HepG2 (cell line): ENCODE data around the gene ELN. TPM values are rescaled to one million over a fixed set of nuclear protein-coding genes. Genes with fewer than 3 reads are reported as not detected.

ENCODE experiments used
- ATAC-seq: fragments of 200-7000 bp; cut with Tn5 transposase; 3 replicates; pipeline ENCODE4 v1.9.1; 2020; ENCODE audit warnings: mild to moderate bottlenecking, moderate library complexity
- BruUV-seq: library from RNA; stranded (reverse); fragments of 400-500 nt; replicated peaks from 2 replicates; lab custom pipeline; 2021; lab: Mats Ljungman, UMichigan
- CTCF ChIA-PET: fragments of 300-600 bp; formaldehyde crosslinking; extraction: SDS; loops from one replicate; lab custom pipeline; 2021; ENCODE audit warnings: low total read pairs, inconsistent platforms, low intra/inter-chr PET ratio; lab: Yijun Ruan, JAX
- POLR2A ChIA-PET: fragments of 350-600 bp; sonication (Branson Sonifier 250); formaldehyde crosslinking; loops from one replicate; lab custom pipeline; 2020; ENCODE audit warnings: antibody characterized with exemption, inconsistent platforms; lab: Yijun Ruan, JAX
- DNase-seq: peaks from one replicate; pipeline ENCODE4 v3.0.0-alpha.2; 2015; ENCODE audit warnings: low spot score
- FAIRE-seq: peaks from 3 replicates; lab custom pipeline; 2011; peaks lifted over from hg19 to GRCh38; lab: Jason Lieb, UNC
- H2AFZ ChIP-seq: one replicate; pipeline ENCODE4 v1.6.1; 2011; ENCODE audit warnings: low read length, inconsistent platforms
- H3K27ac ChIP-seq: fragments of 300-600 bp; 3 replicates; pipeline ENCODE4 v1.8.0; 2011; ENCODE audit warnings: mixed run types, mild to moderate bottlenecking, mixed read lengths, low read length, inconsistent platforms; ENCODE audit not compliant: insufficient read depth; ENCODE audit errors: extremely low read length
- H3K27me3 ChIP-seq, 2 experiments: fragments of 200-600 bp in 1 of 2; 2 replicates in 1 of 2; 3 replicates in 1 of 2; pipeline versions ENCODE4 v1.6.0 to v1.8.0; 2011; ENCODE audit warnings: low read length in 2 of 2, mild to moderate bottlenecking in 2 of 2, moderate library complexity in 2 of 2, inconsistent platforms in 1 of 2; ENCODE audit not compliant: insufficient read depth in 2 of 2, control insufficient read depth in 1 of 2
- H3K36me3 ChIP-seq, 2 experiments: fragments of 200-600 bp in 1 of 2; replicated peaks in 1 of 2; 2 replicates in 1 of 2; 3 replicates in 1 of 2; pipeline versions ENCODE4 v1.5.1 to v1.8.0; 2011; ENCODE audit warnings: low read length in 2 of 2, inconsistent platforms in 1 of 2; ENCODE audit not compliant: insufficient read depth in 2 of 2, control insufficient read depth in 1 of 2
- H3K4me1 ChIP-seq: 2 replicates; pipeline ENCODE4 v1.5.1; 2012; ENCODE audit warnings: low read length, inconsistent platforms; ENCODE audit not compliant: insufficient read depth
- H3K4me2 ChIP-seq: 2 replicates; pipeline ENCODE4 v1.6.0; 2011; ENCODE audit warnings: low read depth, low read length, inconsistent platforms
- H3K4me3 ChIP-seq, 3 experiments: fragments of 200-600 bp in 1 of 3; sonication (generic), shearing (Covaris generic) in 1 of 3; replicated peaks in 1 of 3; 2 replicates each; pipeline ENCODE4 v1.5.1; 2011 to 2016; ENCODE audit warnings: low read length in 3 of 3, inconsistent platforms in 2 of 3, low read depth in 2 of 3, mild to moderate bottlenecking in 2 of 3, control low read depth in 1 of 3, mixed read lengths in 1 of 3; ENCODE audit not compliant: insufficient read depth in 1 of 3
- H3K79me2 ChIP-seq: one replicate; pipeline ENCODE4 v1.6.1; 2011; ENCODE audit warnings: low read length, inconsistent platforms; ENCODE audit not compliant: insufficient read depth
- H3K9ac ChIP-seq: 2 replicates; pipeline ENCODE4 v1.6.0; 2011; ENCODE audit warnings: mild to moderate bottlenecking, low read depth, low read length, inconsistent platforms; ENCODE audit not compliant: insufficient read depth
- H3K9me3 ChIP-seq: 2 replicates; pipeline ENCODE4 v1.5.1; 2012; ENCODE audit warnings: mild to moderate bottlenecking, low read length
- H4K20me1 ChIP-seq: 2 replicates; pipeline ENCODE4 v1.6.0; 2011; ENCODE audit warnings: inconsistent platforms, mild to moderate bottlenecking, low read length, moderate library complexity; ENCODE audit not compliant: insufficient read depth
- BORCS8-MEF2B ChIP-seq: sonication (generic); formaldehyde crosslinking; IDR thresholded peaks from 2 replicates; pipeline ENCODE4 v1.8.0; 2022; ENCODE audit warnings: mild to moderate bottlenecking, missing genetic modification reagents
- CENPT ChIP-seq: sonication (generic); formaldehyde crosslinking; IDR thresholded peaks from 2 replicates; pipeline ENCODE4 v1.8.0; 2022; ENCODE audit warnings: low read depth, mild to moderate bottlenecking, moderate library complexity, missing genetic modification reagents
- HNRNPL ChIP-seq: fragments of 200-400 bp; formaldehyde crosslinking; IDR thresholded peaks from 2 replicates; pipeline ENCODE4 v1.6.1; 2017; ENCODE audit warnings: mild to moderate bottlenecking, low read depth, low read length
- MAX ChIP-seq: IDR thresholded peaks from 2 replicates; pipeline ENCODE4 v1.6.1; 2012; ENCODE audit warnings: inconsistent platforms
- PITX1 ChIP-seq: sonication (generic); formaldehyde crosslinking; IDR thresholded peaks from 2 replicates; pipeline ENCODE4 v1.5.1; 2020; ENCODE audit warnings: mild to moderate bottlenecking, missing genetic modification reagents
- SAP130 ChIP-seq: IDR thresholded peaks from 2 replicates; pipeline ENCODE4 v1.6.1; 2016; ENCODE audit warnings: low read depth
- SP4 ChIP-seq: sonication (generic); formaldehyde crosslinking; IDR thresholded peaks from 2 replicates; pipeline ENCODE4 v1.8.1; 2023; ENCODE audit warnings: mild to moderate bottlenecking, missing genetic modification reagents
- TCF7 ChIP-seq: sonication (generic); IDR thresholded peaks from 2 replicates; pipeline ENCODE4 v1.6.1; 2016; ENCODE audit warnings: antibody characterized with exemption, low read depth
- UBTF ChIP-seq: sonication (generic); formaldehyde crosslinking; IDR thresholded peaks from 2 replicates; pipeline ENCODE4 v1.4.0; 2020; ENCODE audit warnings: mild to moderate bottlenecking, missing genetic modification reagents
- ZFP36 ChIP-seq: fragments of 150-350 bp; IDR thresholded peaks from 2 replicates; pipeline ENCODE4 v1.6.1; 2018; ENCODE audit warnings: borderline replicate concordance, low read length, low read depth; ENCODE audit not compliant: partially characterized antibody
- ZNF3 ChIP-seq: IDR thresholded peaks from 2 replicates; pipeline ENCODE4 v1.7.0; 2017; ENCODE audit warnings: inconsistent platforms
- ZNF33B ChIP-seq: sonication (generic); formaldehyde crosslinking; IDR thresholded peaks from 2 replicates; pipeline ENCODE4 v1.5.1; 2020; ENCODE audit warnings: mild to moderate bottlenecking, missing genetic modification reagents
- ZNF441 ChIP-seq: sonication (generic); formaldehyde crosslinking; IDR thresholded peaks from 2 replicates; pipeline ENCODE4 v1.7.0; 2021; ENCODE audit warnings: missing genetic modification reagents, borderline replicate concordance
- ZNF687 ChIP-seq: sonication (generic); formaldehyde crosslinking; IDR thresholded peaks from 2 replicates; pipeline ENCODE4 v1.5.1; 2020; ENCODE audit warnings: mild to moderate bottlenecking, missing genetic modification reagents, moderate library complexity
- ZNF761 ChIP-seq: sonication (generic); formaldehyde crosslinking; conservative IDR thresholded peaks from 2 replicates; pipeline ENCODE4 v1.4.0; 2020; ENCODE audit warnings: mild to moderate bottlenecking, missing genetic modification reagents
- ZNF768 ChIP-seq: sonication (generic); formaldehyde crosslinking; IDR thresholded peaks from 2 replicates; pipeline ENCODE4 v1.4.0; 2020; ENCODE audit warnings: missing genetic modification reagents
- WGBS: methylation state at CpG from one replicate; pipeline ENCODE4 v1.1.6; 2017; ENCODE audit warnings: low lambda C conversion rate; 5-methylcytosine and 5-hydroxymethylcytosine counted together
- in situ Hi-C: cut with HindIII; loops from 2 replicates; pipeline ENCODE4 v1.10.0; 2017; ENCODE audit warnings: low pct_unique_long_range_greater_than_20kb; ENCODE audit not compliant: extremely low pct_ligation_motif_present
- intact Hi-C: fragments of 100-400 bp; cut with micrococcal nuclease; formaldehyde crosslinking; loops from one replicate; pipeline ENCODE4 v1.10.0; 2022; ENCODE audit not compliant: unreplicated experiment
- polyA plus RNA-seq, 8 experiments: library from polyadenylated mRNA; depleted of rRNA in 3 of 8; stranded (reverse) in 7 of 8; unstranded in 1 of 8; fragments of >200 nt; fragmentation: Illumina TruSeq in 4 of 8; extraction: Trizol in 4 of 8; gene quantifications; 2 replicates each; pipeline versions ENCODE4 v1.2.1 to v1.2.3, GENCODE V29; 2011 to 2016; ENCODE audit warnings: low read depth in 4 of 8, missing spikeins in 1 of 8, mixed read lengths in 1 of 8; ENCODE audit not compliant: insufficient read depth in 1 of 8
- total RNA-seq, 5 experiments: library from RNA; depleted of rRNA; stranded (reverse); fragments of >200 nt; fragmentation: Illumina TruSeq; extraction: Trizol; gene quantifications; 2 replicates each; pipeline ENCODE4 v1.2.3, GENCODE V29; 2016; ENCODE audit warnings: low read depth in 1 of 5

Gene ELN
- total and polyA plus RNA-seq, 2 of the 13 experiments (the other 11 are each of a cell fraction or from before 2014, with no cell fraction given) = 0.15 to 0.37 TPM

- FAIRE-seq = no peak
- POLR2A ChIA-PET = no interaction called here
- CTCF ChIA-PET = no interaction called here
- peak; percentile 40; the same call in 1 of the 2 replicates for TF ChIP-seq PITX1
- 0 out of 2 replicates have a peak, but pooled peaks have one; percentile 14 for TF ChIP-seq MAX
- TF ChIP-seq ZNF441 (CRISPR knock-in tag) = 0 out of 2 replicates have a peak, but pooled peaks have one; percentile 29
- TF ChIP-seq SP4 (CRISPR knock-in tag) = 0 out of 2 replicates have a peak, but pooled peaks have one; percentile 27
- TF ChIP-seq UBTF (CRISPR knock-in tag) = peak; percentile 37; the same call in 1 of the 2 replicates
- TF ChIP-seq HNRNPL = peak; percentile 91
- peak; percentile 97 for TF ChIP-seq ZNF768 (CRISPR knock-in tag)
- no peak for TF ChIP-seq ZNF761
- TF ChIP-seq TCF7 = no peak
- no peak for TF ChIP-seq CENPT (CRISPR knock-in tag)
- 0 out of 2 replicates have a peak, but pooled peaks have one; percentile 37 for TF ChIP-seq BORCS8-MEF2B (CRISPR knock-in tag)
- TF ChIP-seq ZNF33B (CRISPR knock-in tag) = no peak
- peak; percentile 26 for TF ChIP-seq ZFP36
- TF ChIP-seq SAP130 (CRISPR knock-in tag) = 0 out of 2 replicates have a peak, but pooled peaks have one; percentile 8
- peak; percentile 56 for TF ChIP-seq ZNF687 (CRISPR knock-in tag)
- TF ChIP-seq ZNF3 (CRISPR knock-in tag) = no peak
These were observed 32.0 kb downstream of the ELN start for GRCh38 chr7:74059681-74060588.

More at GRCh38 chr7:74059681-74060588, 32.0 kb downstream of the ELN start:
- peaks cover 6 to 22% of the 10 kb centered on the region in 2 experiments; a peak in 4 of 5 replicates for H3K27me3 ChIP-seq
- no peaks in the 10 kb centered on the region for H3K36me3 ChIP-seq
- no peaks in the 10 kb centered on the region for H4K20me1 ChIP-seq
- 12% methylated on average over 19 of the region's 21 CpGs for WGBS
- H3K4me2 ChIP-seq = peak overlapping the region; percentile 78
- peak overlapping the region; percentile 23; the same call in 1 of the 2 replicates for H3K9ac ChIP-seq
- BruUV-seq = no TSS peak
- H3K27ac ChIP-seq = no peak overlapping the region
- H3K9me3 ChIP-seq = no peaks in the 10 kb centered on the region
- peak overlapping the region; percentile 22 to 59 (median 29); a peak in 3 of 6 replicates for H3K4me3 ChIP-seq
- DNase-seq (no peak), ATAC-seq (peak; percentile 53)
- no peak overlapping the region for H2AFZ ChIP-seq
- in situ Hi-C loops = loop anchor here (10.0 kb wide), 1 partner anchor 345 kb away; no protein-coding TSS in a partner anchor
- intact Hi-C loops = no loop called here
- peaks cover 46% of the 10 kb centered on the region for H3K4me1 ChIP-seq
- H3K79me2 ChIP-seq = no peaks in the 10 kb centered on the region
